HepG2 (cell line): ENCODE results near the gene WAS. TPM values are rescaled to one million over a fixed set of nuclear protein-coding genes. Genes with fewer than 3 reads are reported as not detected.
"Not testable (repeated sequence)": the region's sequence is repeated elsewhere in the genome, so short reads cannot be mapped to it uniquely, and the experiment has no call there.

Source experiments
- ATAC-seq: fragments of 200-7000 bp; cut with Tn5 transposase; 3 replicates; pipeline ENCODE4 v1.9.1; 2020; ENCODE audit warnings: mild to moderate bottlenecking, moderate library complexity
- BruUV-seq: library from RNA; stranded (reverse); fragments of 400-500 nt; replicated peaks from 2 replicates; lab custom pipeline; 2021; lab: Mats Ljungman, UMichigan
- CTCF ChIA-PET: fragments of 300-600 bp; formaldehyde crosslinking; extraction: SDS; loops from one replicate; lab custom pipeline; 2021; ENCODE audit warnings: low total read pairs, inconsistent platforms, low intra/inter-chr PET ratio; lab: Yijun Ruan, JAX
- POLR2A ChIA-PET: fragments of 350-600 bp; sonication (Branson Sonifier 250); formaldehyde crosslinking; loops from one replicate; lab custom pipeline; 2020; ENCODE audit warnings: antibody characterized with exemption, inconsistent platforms; lab: Yijun Ruan, JAX
- DNase-seq: peaks from one replicate; pipeline ENCODE4 v3.0.0-alpha.2; 2015; ENCODE audit warnings: low spot score
- FAIRE-seq: peaks from 3 replicates; lab custom pipeline; 2011; peaks lifted over from hg19 to GRCh38; lab: Jason Lieb, UNC
- H2AFZ ChIP-seq: one replicate; pipeline ENCODE4 v1.6.1; 2011; ENCODE audit warnings: low read length, inconsistent platforms
- H3K27ac ChIP-seq: fragments of 300-600 bp; 3 replicates; pipeline ENCODE4 v1.8.0; 2011; ENCODE audit warnings: mixed run types, mild to moderate bottlenecking, mixed read lengths, low read length, inconsistent platforms; ENCODE audit not compliant: insufficient read depth; ENCODE audit errors: extremely low read length
- H3K27me3 ChIP-seq, 2 experiments: fragments of 200-600 bp in 1 of 2; 2 replicates in 1 of 2; 3 replicates in 1 of 2; pipeline versions ENCODE4 v1.6.0 to v1.8.0; 2011; ENCODE audit warnings: low read length in 2 of 2, mild to moderate bottlenecking in 2 of 2, moderate library complexity in 2 of 2, inconsistent platforms in 1 of 2; ENCODE audit not compliant: insufficient read depth in 2 of 2, control insufficient read depth in 1 of 2
- H3K36me3 ChIP-seq, 2 experiments: fragments of 200-600 bp in 1 of 2; replicated peaks in 1 of 2; 2 replicates in 1 of 2; 3 replicates in 1 of 2; pipeline versions ENCODE4 v1.5.1 to v1.8.0; 2011; ENCODE audit warnings: low read length in 2 of 2, inconsistent platforms in 1 of 2; ENCODE audit not compliant: insufficient read depth in 2 of 2, control insufficient read depth in 1 of 2
- H3K4me1 ChIP-seq: 2 replicates; pipeline ENCODE4 v1.5.1; 2012; ENCODE audit warnings: low read length, inconsistent platforms; ENCODE audit not compliant: insufficient read depth
- H3K4me2 ChIP-seq: 2 replicates; pipeline ENCODE4 v1.6.0; 2011; ENCODE audit warnings: low read depth, low read length, inconsistent platforms
- H3K4me3 ChIP-seq, 3 experiments: fragments of 200-600 bp in 1 of 3; sonication (generic), shearing (Covaris generic) in 1 of 3; replicated peaks in 1 of 3; 2 replicates each; pipeline ENCODE4 v1.5.1; 2011 to 2016; ENCODE audit warnings: low read length in 3 of 3, inconsistent platforms in 2 of 3, low read depth in 2 of 3, mild to moderate bottlenecking in 2 of 3, control low read depth in 1 of 3, mixed read lengths in 1 of 3; ENCODE audit not compliant: insufficient read depth in 1 of 3
- H3K79me2 ChIP-seq: one replicate; pipeline ENCODE4 v1.6.1; 2011; ENCODE audit warnings: low read length, inconsistent platforms; ENCODE audit not compliant: insufficient read depth
- H3K9ac ChIP-seq: 2 replicates; pipeline ENCODE4 v1.6.0; 2011; ENCODE audit warnings: mild to moderate bottlenecking, low read depth, low read length, inconsistent platforms; ENCODE audit not compliant: insufficient read depth
- H3K9me3 ChIP-seq: 2 replicates; pipeline ENCODE4 v1.5.1; 2012; ENCODE audit warnings: mild to moderate bottlenecking, low read length
- H4K20me1 ChIP-seq: 2 replicates; pipeline ENCODE4 v1.6.0; 2011; ENCODE audit warnings: inconsistent platforms, mild to moderate bottlenecking, low read length, moderate library complexity; ENCODE audit not compliant: insufficient read depth
- CCAR2 ChIP-seq: fragments of 200-400 bp; formaldehyde crosslinking; optimal IDR thresholded peaks from 2 replicates; pipeline ENCODE3; 2018; ENCODE audit warnings: low read depth, mild to moderate bottlenecking, low read length, moderate library complexity
- HMGA1 ChIP-seq: sonication (generic); formaldehyde crosslinking; conservative IDR thresholded peaks from 2 replicates; pipeline ENCODE4 v1.4.0; 2020; ENCODE audit warnings: missing genetic modification reagents
- LBX2 ChIP-seq: sonication (generic); formaldehyde crosslinking; IDR thresholded peaks from 2 replicates; pipeline ENCODE4 v1.5.0; 2020; ENCODE audit warnings: missing genetic modification reagents, mild to moderate bottlenecking, borderline replicate concordance
- MEF2D ChIP-seq: sonication (generic); formaldehyde crosslinking; IDR thresholded peaks from 2 replicates; pipeline ENCODE4 v1.5.1; 2020; ENCODE audit warnings: mild to moderate bottlenecking, missing genetic modification reagents
- MEIS1 ChIP-seq: sonication (generic); formaldehyde crosslinking; IDR thresholded peaks from 2 replicates; pipeline ENCODE4 v1.9.0; 2021; ENCODE audit warnings: mild to moderate bottlenecking, missing genetic modification reagents, moderate library complexity, borderline replicate concordance
- MXD3 ChIP-seq: IDR thresholded peaks from 2 replicates; pipeline ENCODE4 v1.6.1; 2016; ENCODE audit warnings: mild to moderate bottlenecking, missing biosample characterization, missing genetic modification reagents
- SIN3A ChIP-seq: IDR thresholded peaks from 2 replicates; pipeline ENCODE4 v1.6.1; 2011; ENCODE audit warnings: low read depth, mild to moderate bottlenecking, control low read depth, low read length, borderline replicate concordance
- SNAPC5 ChIP-seq: sonication (generic); formaldehyde crosslinking; IDR thresholded peaks from 2 replicates; pipeline ENCODE4 v1.8.1; 2023; ENCODE audit warnings: mild to moderate bottlenecking, missing genetic modification reagents, borderline replicate concordance
- ZNF510 ChIP-seq: sonication (generic); formaldehyde crosslinking; IDR thresholded peaks from 2 replicates; pipeline ENCODE4 v1.4.0; 2020; ENCODE audit warnings: low read depth, mild to moderate bottlenecking, missing genetic modification reagents
- WGBS: methylation state at CpG from one replicate; pipeline ENCODE4 v1.1.6; 2017; ENCODE audit warnings: low lambda C conversion rate; 5-methylcytosine and 5-hydroxymethylcytosine counted together
- in situ Hi-C: cut with HindIII; loops from 2 replicates; pipeline ENCODE4 v1.10.0; 2017; ENCODE audit warnings: low pct_unique_long_range_greater_than_20kb; ENCODE audit not compliant: extremely low pct_ligation_motif_present
- intact Hi-C: fragments of 100-400 bp; cut with micrococcal nuclease; formaldehyde crosslinking; loops from one replicate; pipeline ENCODE4 v1.10.0; 2022; ENCODE audit not compliant: unreplicated experiment
- polyA plus RNA-seq, 8 experiments: library from polyadenylated mRNA; depleted of rRNA in 3 of 8; stranded (reverse) in 7 of 8; unstranded in 1 of 8; fragments of >200 nt; fragmentation: Illumina TruSeq in 4 of 8; extraction: Trizol in 4 of 8; gene quantifications; 2 replicates each; pipeline versions ENCODE4 v1.2.1 to v1.2.3, GENCODE V29; 2011 to 2016; ENCODE audit warnings: low read depth in 4 of 8, missing spikeins in 1 of 8, mixed read lengths in 1 of 8; ENCODE audit not compliant: insufficient read depth in 1 of 8
- total RNA-seq, 5 experiments: library from RNA; depleted of rRNA; stranded (reverse); fragments of >200 nt; fragmentation: Illumina TruSeq; extraction: Trizol; gene quantifications; 2 replicates each; pipeline ENCODE4 v1.2.3, GENCODE V29; 2016; ENCODE audit warnings: low read depth in 1 of 5

The WAS gene
- total and polyA plus RNA-seq, 2 of the 13 experiments (the other 11 are each of a cell fraction or from before 2014, with no cell fraction given) = 0.11 TPM; not detected in 1

- CTCF ChIA-PET = not testable (repeated sequence)
- 77% methylated on average over 10 of the region's 12 CpGs for WGBS
These were observed 804 bp upstream of the WAS start for GRCh38 chrX:48682795-48683194.

GRCh38 chrX:48684134-48684533 lies 535 bp downstream of the WAS start:
- Histone ChIP-seq H3K36me3 (no peaks in the 10 kb centered on the region), H3K9ac (no peak overlapping the region), H3K9me3 (no peaks in the 10 kb centered on the region), H3K4me3 (no peak overlapping the region), H3K4me2 (no peak overlapping the region), H3K79me2 (no peaks in the 10 kb centered on the region), H3K27ac (no peak overlapping the region), H4K20me1 (no peaks in the 10 kb centered on the region), H3K4me1 (no peaks in the 10 kb centered on the region), H3K27me3 (no peaks in the 10 kb centered on the region), H2AFZ (no peak overlapping the region)
- ChIA-PET POLR2A (no interaction called here), CTCF (no interaction called here)
- in situ Hi-C loops (no loop called here), intact Hi-C loops (no loop called here)
- TF ChIP-seq MEIS1 (CRISPR knock-in tag) (no peak), MXD3 (no peak), SIN3A (no peak), ZNF510 (no peak), HMGA1 (CRISPR knock-in tag) (no peak), LBX2 (CRISPR knock-in tag) (no peak), MEF2D (no peak), CCAR2 (no peak), SNAPC5 (no peak)
- ATAC-seq = no peak
- 0% methylated on average over 1 of the region's 7 CpGs for whole genome bisulfite sequencing
- no TSS peak for BruUV-seq
- DNase-seq = no peak
- no peak for FAIRE-seq

More at GRCh38 chrX:48682795-48683194, 804 bp upstream of the WAS start:
- H3K4me2 ChIP-seq, H3K4me3 ChIP-seq, H3K27me3 ChIP-seq, H3K36me3 ChIP-seq, H2AFZ ChIP-seq, H3K4me1 ChIP-seq, H4K20me1 ChIP-seq, DNase-seq, FAIRE-seq, H3K27ac ChIP-seq, in situ Hi-C loops, intact Hi-C loops, H3K9me3 ChIP-seq, H3K79me2 ChIP-seq, POLR2A ChIA-PET, H3K9ac ChIP-seq, BruUV-seq, ATAC-seq: not testable (repeated sequence)
